HepG2 (cell line): Measurements from ENCODE around the gene PTPN14. TPM values are rescaled to one million over a fixed set of nuclear protein-coding genes. Genes with fewer than 3 reads are reported as not detected.

ENCODE experiments used
- ATAC-seq: fragments of 200-7000 bp; cut with Tn5 transposase; 3 replicates; pipeline ENCODE4 v1.9.1; 2020; ENCODE audit warnings: mild to moderate bottlenecking, moderate library complexity
- BruUV-seq: library from RNA; stranded (reverse); fragments of 400-500 nt; replicated peaks from 2 replicates; lab custom pipeline; 2021; lab: Mats Ljungman, UMichigan
- CTCF ChIA-PET: fragments of 300-600 bp; formaldehyde crosslinking; extraction: SDS; loops from one replicate; lab custom pipeline; 2021; ENCODE audit warnings: low total read pairs, inconsistent platforms, low intra/inter-chr PET ratio; lab: Yijun Ruan, JAX
- POLR2A ChIA-PET: fragments of 350-600 bp; sonication (Branson Sonifier 250); formaldehyde crosslinking; loops from one replicate; lab custom pipeline; 2020; ENCODE audit warnings: antibody characterized with exemption, inconsistent platforms; lab: Yijun Ruan, JAX
- DNase-seq: peaks from one replicate; pipeline ENCODE4 v3.0.0-alpha.2; 2015; ENCODE audit warnings: low spot score
- FAIRE-seq: peaks from 3 replicates; lab custom pipeline; 2011; peaks lifted over from hg19 to GRCh38; lab: Jason Lieb, UNC
- H2AFZ ChIP-seq: one replicate; pipeline ENCODE4 v1.6.1; 2011; ENCODE audit warnings: low read length, inconsistent platforms
- H3K27ac ChIP-seq: fragments of 300-600 bp; 3 replicates; pipeline ENCODE4 v1.8.0; 2011; ENCODE audit warnings: mixed run types, mild to moderate bottlenecking, mixed read lengths, low read length, inconsistent platforms; ENCODE audit not compliant: insufficient read depth; ENCODE audit errors: extremely low read length
- H3K27me3 ChIP-seq, 2 experiments: fragments of 200-600 bp in 1 of 2; 2 replicates in 1 of 2; 3 replicates in 1 of 2; pipeline versions ENCODE4 v1.6.0 to v1.8.0; 2011; ENCODE audit warnings: low read length in 2 of 2, mild to moderate bottlenecking in 2 of 2, moderate library complexity in 2 of 2, inconsistent platforms in 1 of 2; ENCODE audit not compliant: insufficient read depth in 2 of 2, control insufficient read depth in 1 of 2
- H3K36me3 ChIP-seq, 2 experiments: fragments of 200-600 bp in 1 of 2; replicated peaks in 1 of 2; 2 replicates in 1 of 2; 3 replicates in 1 of 2; pipeline versions ENCODE4 v1.5.1 to v1.8.0; 2011; ENCODE audit warnings: low read length in 2 of 2, inconsistent platforms in 1 of 2; ENCODE audit not compliant: insufficient read depth in 2 of 2, control insufficient read depth in 1 of 2
- H3K4me1 ChIP-seq: 2 replicates; pipeline ENCODE4 v1.5.1; 2012; ENCODE audit warnings: low read length, inconsistent platforms; ENCODE audit not compliant: insufficient read depth
- H3K4me2 ChIP-seq: 2 replicates; pipeline ENCODE4 v1.6.0; 2011; ENCODE audit warnings: low read depth, low read length, inconsistent platforms
- H3K4me3 ChIP-seq, 3 experiments: fragments of 200-600 bp in 1 of 3; sonication (generic), shearing (Covaris generic) in 1 of 3; replicated peaks in 1 of 3; 2 replicates each; pipeline ENCODE4 v1.5.1; 2011 to 2016; ENCODE audit warnings: low read length in 3 of 3, inconsistent platforms in 2 of 3, low read depth in 2 of 3, mild to moderate bottlenecking in 2 of 3, control low read depth in 1 of 3, mixed read lengths in 1 of 3; ENCODE audit not compliant: insufficient read depth in 1 of 3
- H3K79me2 ChIP-seq: one replicate; pipeline ENCODE4 v1.6.1; 2011; ENCODE audit warnings: low read length, inconsistent platforms; ENCODE audit not compliant: insufficient read depth
- H3K9ac ChIP-seq: 2 replicates; pipeline ENCODE4 v1.6.0; 2011; ENCODE audit warnings: mild to moderate bottlenecking, low read depth, low read length, inconsistent platforms; ENCODE audit not compliant: insufficient read depth
- H3K9me3 ChIP-seq: 2 replicates; pipeline ENCODE4 v1.5.1; 2012; ENCODE audit warnings: mild to moderate bottlenecking, low read length
- H4K20me1 ChIP-seq: 2 replicates; pipeline ENCODE4 v1.6.0; 2011; ENCODE audit warnings: inconsistent platforms, mild to moderate bottlenecking, low read length, moderate library complexity; ENCODE audit not compliant: insufficient read depth
- BRF2 ChIP-seq: sonication (generic); formaldehyde crosslinking; IDR thresholded peaks from 2 replicates; pipeline ENCODE4 v1.8.1; 2022; ENCODE audit warnings: mild to moderate bottlenecking, missing genetic modification reagents
- CSRNP2 ChIP-seq: sonication (generic); formaldehyde crosslinking; conservative IDR thresholded peaks from 2 replicates; pipeline ENCODE4 v1.8.0; 2022; ENCODE audit warnings: low read depth, missing genetic modification reagents
- CTCF ChIP-seq: sonication (generic); formaldehyde crosslinking; IDR thresholded peaks from 2 replicates; pipeline ENCODE4 v1.5.0; 2020; ENCODE audit warnings: mild to moderate bottlenecking, missing genetic modification reagents, moderate library complexity
- FOXA3 ChIP-seq: IDR thresholded peaks from 2 replicates; pipeline ENCODE4 v1.6.1; 2016; ENCODE audit warnings: missing genetic modification reagents, missing compliant biosample characterization
- KLF12 ChIP-seq: sonication (generic); formaldehyde crosslinking; IDR thresholded peaks from 2 replicates; pipeline ENCODE4 v1.4.0; 2020; ENCODE audit warnings: missing genetic modification reagents, borderline replicate concordance
- MIER3 ChIP-seq: IDR thresholded peaks from 2 replicates; pipeline ENCODE4 v1.6.1; 2016; ENCODE audit warnings: missing compliant biosample characterization, borderline replicate concordance
- NONO ChIP-seq, 2 experiments: fragments of 450-650 bp in 1 of 2; sonication (generic) in 1 of 2; formaldehyde crosslinking in 1 of 2; IDR thresholded peaks in 1 of 2; conservative IDR thresholded peaks in 1 of 2; 2 replicates each; pipeline versions ENCODE4 v1.6.1 to v1.8.0; 2017 to 2022; ENCODE audit warnings: mild to moderate bottlenecking in 1 of 2, missing genetic modification reagents in 1 of 2, moderate library complexity in 1 of 2
- RBM39 ChIP-seq: fragments of 200-400 bp; formaldehyde crosslinking; IDR thresholded peaks from one replicate; pipeline ENCODE4 v1.6.1; 2018; ENCODE audit warnings: antibody characterized with exemption, mild to moderate bottlenecking, low read depth, low read length; ENCODE audit not compliant: poor library complexity, severe bottlenecking
- SP5 ChIP-seq: IDR thresholded peaks from 2 replicates; pipeline ENCODE4 v1.6.1; 2016; ENCODE audit warnings: low read depth, borderline replicate concordance
- ZFYVE20 ChIP-seq: sonication (generic); formaldehyde crosslinking; IDR thresholded peaks from 2 replicates; pipeline ENCODE4 v1.8.0; 2023; ENCODE audit warnings: low read depth, mild to moderate bottlenecking, moderate library complexity, missing genetic modification reagents, borderline replicate concordance
- ZNF260 ChIP-seq: sonication (generic); formaldehyde crosslinking; IDR thresholded peaks from 2 replicates; pipeline ENCODE4 v1.4.0; 2020; ENCODE audit warnings: missing genetic modification reagents, low read depth, mild to moderate bottlenecking, borderline replicate concordance
- WGBS: methylation state at CpG from one replicate; pipeline ENCODE4 v1.1.6; 2017; ENCODE audit warnings: low lambda C conversion rate; 5-methylcytosine and 5-hydroxymethylcytosine counted together
- in situ Hi-C: cut with HindIII; loops from 2 replicates; pipeline ENCODE4 v1.10.0; 2017; ENCODE audit warnings: low pct_unique_long_range_greater_than_20kb; ENCODE audit not compliant: extremely low pct_ligation_motif_present
- intact Hi-C: fragments of 100-400 bp; cut with micrococcal nuclease; formaldehyde crosslinking; loops from one replicate; pipeline ENCODE4 v1.10.0; 2022; ENCODE audit not compliant: unreplicated experiment
- polyA plus RNA-seq, 8 experiments: library from polyadenylated mRNA; depleted of rRNA in 3 of 8; stranded (reverse) in 7 of 8; unstranded in 1 of 8; fragments of >200 nt; fragmentation: Illumina TruSeq in 4 of 8; extraction: Trizol in 4 of 8; gene quantifications; 2 replicates each; pipeline versions ENCODE4 v1.2.1 to v1.2.3, GENCODE V29; 2011 to 2016; ENCODE audit warnings: low read depth in 4 of 8, missing spikeins in 1 of 8, mixed read lengths in 1 of 8; ENCODE audit not compliant: insufficient read depth in 1 of 8
- total RNA-seq, 5 experiments: library from RNA; depleted of rRNA; stranded (reverse); fragments of >200 nt; fragmentation: Illumina TruSeq; extraction: Trizol; gene quantifications; 2 replicates each; pipeline ENCODE4 v1.2.3, GENCODE V29; 2016; ENCODE audit warnings: low read depth in 1 of 5

Gene PTPN14
- total and polyA plus RNA-seq, 2 of the 13 experiments (the other 11 are each of a cell fraction or from before 2014, with no cell fraction given), result 3.9 to 4.7 TPM

GRCh38 chr1:214364786-214365295 is 186.6 kb downstream of the PTPN14 start:
- DNase-seq, result no peak
- BruUV-seq, result no TSS peak
- H2AFZ ChIP-seq, result no peak overlapping the region
- FAIRE-seq, result no peak
- POLR2A ChIA-PET, result no interaction called here
- 96% methylated on average over 4 of the region's 4 CpGs for WGBS
- H3K27me3 ChIP-seq, result no peaks in the 10 kb centered on the region
- in situ Hi-C loops (no loop called here), intact Hi-C loops (no loop called here)
- TF ChIP-seq CTCF (CRISPR knock-in tag) (no peak), BRF2 (CRISPR knock-in tag) (no peak), ZNF260 (CRISPR knock-in tag) (no peak), ZFYVE20 (CRISPR knock-in tag) (no peak), SP5 (no peak), RBM39 (no peak), NONO (IDR thresholded peaks at IDR 0.05) (no peak), NONO (CRISPR knock-in tag; conservative IDR thresholded peaks at IDR 0.05) (no peak), KLF12 (no peak), MIER3 (no peak), CSRNP2 (CRISPR knock-in tag) (no peak), FOXA3 (CRISPR knock-in tag) (no peak)
- no peak overlapping the region for H3K4me2 ChIP-seq
- no peak overlapping the region for H3K9ac ChIP-seq
- H3K79me2 ChIP-seq, result no peaks in the 10 kb centered on the region
- no peaks in the 10 kb centered on the region for H3K9me3 ChIP-seq
- CTCF ChIA-PET, result no interaction called here
- H3K4me1 ChIP-seq, result peaks cover 20% of the 10 kb centered on the region
- H3K4me3 ChIP-seq, result no peak overlapping the region
- no peak overlapping the region for H3K27ac ChIP-seq
- H3K36me3 ChIP-seq, result peaks cover 4 to 8% of the 10 kb centered on the region in 2 experiments; a peak in 4 of 5 replicates
- no peak for ATAC-seq
- H4K20me1 ChIP-seq, result no peaks in the 10 kb centered on the region
